Calu3 (cell line): Measurements from ENCODE around the gene IL23A. TPM values are rescaled to one million over a fixed set of nuclear protein-coding genes. Genes with fewer than 3 reads are reported as not detected.

Source experiments
- Bru-seq: library from RNA; stranded (reverse); fragments of 400-500 nt; gene quantifications from one replicate; lab custom pipeline; 2021; lab: Mats Ljungman, UMichigan
- BruChase-seq, 2 experiments: library from RNA; stranded (reverse); fragments of 400-500 nt; gene quantifications; one replicate each; lab custom pipeline; 2021; lab: Mats Ljungman, UMichigan
- BruUV-seq: library from RNA; stranded (reverse); fragments of 400-500 nt; replicated peaks from 2 replicates; lab custom pipeline; 2021; lab: Mats Ljungman, UMichigan
- CTCF ChIA-PET: fragments of 300-600 bp; sonication (Branson Sonifier 250); formaldehyde crosslinking; loops from one replicate; lab custom pipeline; 2022; ENCODE audit warnings: antibody characterized with exemption; lab: Charles Lee
- DNase-seq: peaks from one replicate; pipeline ENCODE4 v3.0.0; 2022
- H3K27ac Mint-ChIP-seq: one replicate; pipeline ENCODE4 v1.8.0; 2022; ENCODE audit warnings: mixed read lengths; ENCODE audit not compliant: unreplicated experiment
- H3K27me3 Mint-ChIP-seq: one replicate; pipeline ENCODE4 v1.8.0; 2022; ENCODE audit warnings: mixed read lengths; ENCODE audit not compliant: unreplicated experiment
- H3K36me3 Mint-ChIP-seq: one replicate; pipeline ENCODE4 v1.8.0; 2022; ENCODE audit warnings: mild to moderate bottlenecking, moderate library complexity, mixed read lengths; ENCODE audit not compliant: insufficient read depth, unreplicated experiment
- H3K4me1 Mint-ChIP-seq: one replicate; pipeline ENCODE4 v1.8.0; 2022; ENCODE audit warnings: mild to moderate bottlenecking, low read depth, mixed read lengths; ENCODE audit not compliant: unreplicated experiment
- H3K4me3 Mint-ChIP-seq: one replicate; pipeline ENCODE4 v1.8.0; 2022; ENCODE audit warnings: mild to moderate bottlenecking, low read depth, moderate library complexity, mixed read lengths; ENCODE audit not compliant: unreplicated experiment
- H3K9me3 Mint-ChIP-seq: one replicate; pipeline ENCODE4 v1.8.0; 2022; ENCODE audit warnings: low read depth, mixed read lengths; ENCODE audit not compliant: unreplicated experiment
- CTCF ChIP-seq: fragments of 200-600 bp; IDR thresholded peaks from one replicate; pipeline ENCODE4 v1.8.0; 2022; ENCODE audit warnings: antibody characterized with exemption; ENCODE audit not compliant: unreplicated experiment
- intact Hi-C: fragments of 100-400 bp; cut with micrococcal nuclease; formaldehyde crosslinking; loops from one replicate; pipeline ENCODE4 v1.10.0; 2022; ENCODE audit not compliant: unreplicated experiment
- long read RNA-seq: library from polyadenylated mRNA; stranded (forward); transcript quantifications from one replicate; pipeline ENCODE4 v2.0.0, GENCODE V29; 2022
- total RNA-seq: library from RNA; stranded (reverse); gene quantifications from 2 replicates; pipeline ENCODE4 v1.2.3, GENCODE V29; 2022

IL23A gene
- total RNA-seq, result 1.8 and 2.9 TPM in 2 replicates
- Bru-seq, nascent RNA, result percentile 39 among the genes with signal in this experiment
- percentile 73 among the genes with signal in this experiment for BruChase-seq, experiment 1, labeled RNA remaining after a 6-hour chase
- BruChase-seq, experiment 2, labeled RNA remaining after a 2-hour chase, result percentile 67 among the genes with signal in this experiment
- long read RNA-seq, partial matches to known transcripts, result 0 of 2 reads
- long read RNA-seq, other reads (novel, unspliced or antisense), result 2 of 2 reads

GRCh38 chr12:56338308-56339157, at the start of gene IL23A:
TSS of gene IL23A (plus strand) at chr12:56338884. CDS start at chr12:56339045, 161 bp downstream.
- BruUV-seq, result no TSS peak
- no peaks in the 10 kb centered on the region for H3K27me3 Mint-ChIP-seq
- no peaks in the 10 kb centered on the region for H3K9me3 Mint-ChIP-seq
- intact Hi-C loops, result no loop called here
- H3K4me1 Mint-ChIP-seq, result peaks cover 17% of the 10 kb centered on the region
- CTCF ChIA-PET, result interaction anchor here (0.5 to 0.7 kb wide), 3 partner anchors 98 to 298 kb away, joined by 3 to 4 read pairs (median 3); no protein-coding TSS in a partner anchor
- TF ChIP-seq CTCF, result no peak
- peak; percentile 66 for DNase-seq
- peaks cover 16% of the 10 kb centered on the region for H3K36me3 Mint-ChIP-seq
- H3K27ac Mint-ChIP-seq, result peak within 1 kb of the TSS; percentile 42
- no peak within 1 kb of the TSS for H3K4me3 Mint-ChIP-seq

- peaks cover 43% of the 10 kb centered on the region for H3K36me3 Mint-ChIP-seq
- no peak for TF ChIP-seq CTCF
- no peaks in the 10 kb centered on the region for H3K9me3 Mint-ChIP-seq
- intact Hi-C loops, result no loop called here
- H3K27me3 Mint-ChIP-seq, result no peaks in the 10 kb centered on the region
- BruUV-seq, result no TSS peak
- peaks cover 28% of the 10 kb centered on the region for H3K4me1 Mint-ChIP-seq
- CTCF ChIA-PET, result no interaction called here
- H3K4me3 Mint-ChIP-seq, result no peak overlapping the region
- no peak overlapping the region for H3K27ac Mint-ChIP-seq
- DNase-seq, result no peak
Measured at GRCh38 chr12:56293795-56294194, 44.9 kb upstream of the IL23A start.

GRCh38 chr12:56296295-56296694, 42.4 kb upstream of the IL23A start:
- CTCF ChIA-PET, result no interaction called here
- no peaks in the 10 kb centered on the region for H3K27me3 Mint-ChIP-seq
- H3K4me3 Mint-ChIP-seq, result no peak overlapping the region
- no peak for DNase-seq
- BruUV-seq, result no TSS peak
- intact Hi-C loops, result no loop called here
- H3K36me3 Mint-ChIP-seq, result peaks cover 46% of the 10 kb centered on the region
- no peak for TF ChIP-seq CTCF
- peaks cover 32% of the 10 kb centered on the region for H3K4me1 Mint-ChIP-seq
- H3K9me3 Mint-ChIP-seq, result no peaks in the 10 kb centered on the region
- H3K27ac Mint-ChIP-seq, result no peak overlapping the region

- H3K27me3 Mint-ChIP-seq, result no peaks in the 10 kb centered on the region
- CTCF ChIA-PET, result interaction anchor here (0.6 to 0.7 kb wide), 2 partner anchors 10 to 301 kb away, joined by 3 read pairs; no protein-coding TSS in a partner anchor
- no TSS peak for BruUV-seq
- peaks cover 48% of the 10 kb centered on the region for H3K36me3 Mint-ChIP-seq
- no peak for DNase-seq
- H3K27ac Mint-ChIP-seq, result no peak overlapping the region
- no peaks in the 10 kb centered on the region for H3K9me3 Mint-ChIP-seq
- peaks cover 36% of the 10 kb centered on the region for H3K4me1 Mint-ChIP-seq
- intact Hi-C loops, result no loop called here
- no peak for TF ChIP-seq CTCF
- no peak overlapping the region for H3K4me3 Mint-ChIP-seq
Measured at GRCh38 chr12:56297400-56297799, 41.3 kb upstream of the IL23A start.
